GM21360 (cell line): ENCODE measurements around the gene OR4D6.

ENCODE experiments used
- ATAC-seq: cut with Tn5 transposase; IDR thresholded peaks from one replicate; pipeline ENCODE4 v1.9.1; 2021; ENCODE audit warnings: mild to moderate bottlenecking, moderate library complexity; ENCODE audit not compliant: unreplicated experiment

OR4D6 gene

GRCh38 chr11:59503276-59503675 lies 46.5 kb downstream of the OR4D6 start, which contains the start of gene OR4D11:
OR4D11 (plus strand) TSS chr11:59503576; CDS start chr11:59503576, 0 bp downstream.
- no peak for ATAC-seq
